GM12878 (cell line): ENCODE results near the gene SRPX2.

ENCODE experiments used
- EZH2 ChIP-seq: IDR thresholded peaks from 2 replicates; pipeline ENCODE4 v1.6.1; 2012; ENCODE audit warnings: low read depth, mild to moderate bottlenecking, control low read depth, inconsistent platforms, low read length, borderline replicate concordance; ENCODE audit not compliant: control insufficient read depth
- HCFC1 ChIP-seq: fragments of 150-350 bp; IDR thresholded peaks from 2 replicates; pipeline ENCODE4 v1.6.1; 2014; ENCODE audit warnings: low read length
- HDAC2 ChIP-seq: fragments of 200-600 bp; sonication (generic); IDR thresholded peaks from 2 replicates; pipeline ENCODE4 v1.6.1; 2017
- TCF12 ChIP-seq: IDR thresholded peaks from 2 replicates; pipeline ENCODE4 v1.6.1; 2011; ENCODE audit warnings: low read depth, mild to moderate bottlenecking, low read length
- TF ChIP-seq, protein P1 (sequence below): IDR thresholded peaks from 2 replicates; pipeline ENCODE4 v1.6.1; 2011; ENCODE audit warnings: borderline replicate concordance, low read depth, mild to moderate bottlenecking, moderate library complexity, mixed read lengths, low read length; ENCODE audit not compliant: insufficient read depth; ENCODE audit errors: extremely low read length
- TF ChIP-seq, protein P2 (sequence below): IDR thresholded peaks from 2 replicates; pipeline ENCODE4 v1.6.1; 2012; ENCODE audit warnings: mild to moderate bottlenecking, low read depth, low read length

DNA sequence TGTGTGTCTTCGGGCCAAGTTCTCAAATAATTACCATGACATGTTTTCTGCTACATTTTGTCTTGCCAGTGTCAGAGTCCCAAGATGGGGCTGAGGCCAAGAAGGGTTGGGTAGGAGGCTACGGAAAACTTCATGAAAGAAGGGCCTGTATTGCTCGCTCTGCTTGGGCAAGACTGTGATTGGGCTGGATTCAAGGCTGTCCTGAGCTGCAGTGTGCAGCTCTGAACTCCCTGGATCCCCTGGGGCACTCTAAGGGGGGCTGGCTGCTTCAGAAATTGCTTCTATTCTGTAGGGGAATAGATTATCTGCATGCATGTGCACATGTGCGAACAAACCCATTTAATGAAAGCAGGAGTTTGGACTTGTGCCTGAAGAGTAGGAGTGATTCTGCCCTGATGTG is 21.0 kb upstream of the SRPX2 start:
- TF ChIP-seq, protein P1, sequence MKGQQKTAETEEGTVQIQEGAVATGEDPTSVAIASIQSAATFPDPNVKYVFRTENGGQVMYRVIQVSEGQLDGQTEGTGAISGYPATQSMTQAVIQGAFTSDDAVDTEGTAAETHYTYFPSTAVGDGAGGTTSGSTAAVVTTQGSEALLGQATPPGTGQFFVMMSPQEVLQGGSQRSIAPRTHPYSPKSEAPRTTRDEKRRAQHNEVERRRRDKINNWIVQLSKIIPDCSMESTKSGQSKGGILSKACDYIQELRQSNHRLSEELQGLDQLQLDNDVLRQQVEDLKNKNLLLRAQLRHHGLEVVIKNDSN = no peak
- no peak for TF ChIP-seq TCF12
- TF ChIP-seq HDAC2 = no peak
- TF ChIP-seq, protein P2, sequence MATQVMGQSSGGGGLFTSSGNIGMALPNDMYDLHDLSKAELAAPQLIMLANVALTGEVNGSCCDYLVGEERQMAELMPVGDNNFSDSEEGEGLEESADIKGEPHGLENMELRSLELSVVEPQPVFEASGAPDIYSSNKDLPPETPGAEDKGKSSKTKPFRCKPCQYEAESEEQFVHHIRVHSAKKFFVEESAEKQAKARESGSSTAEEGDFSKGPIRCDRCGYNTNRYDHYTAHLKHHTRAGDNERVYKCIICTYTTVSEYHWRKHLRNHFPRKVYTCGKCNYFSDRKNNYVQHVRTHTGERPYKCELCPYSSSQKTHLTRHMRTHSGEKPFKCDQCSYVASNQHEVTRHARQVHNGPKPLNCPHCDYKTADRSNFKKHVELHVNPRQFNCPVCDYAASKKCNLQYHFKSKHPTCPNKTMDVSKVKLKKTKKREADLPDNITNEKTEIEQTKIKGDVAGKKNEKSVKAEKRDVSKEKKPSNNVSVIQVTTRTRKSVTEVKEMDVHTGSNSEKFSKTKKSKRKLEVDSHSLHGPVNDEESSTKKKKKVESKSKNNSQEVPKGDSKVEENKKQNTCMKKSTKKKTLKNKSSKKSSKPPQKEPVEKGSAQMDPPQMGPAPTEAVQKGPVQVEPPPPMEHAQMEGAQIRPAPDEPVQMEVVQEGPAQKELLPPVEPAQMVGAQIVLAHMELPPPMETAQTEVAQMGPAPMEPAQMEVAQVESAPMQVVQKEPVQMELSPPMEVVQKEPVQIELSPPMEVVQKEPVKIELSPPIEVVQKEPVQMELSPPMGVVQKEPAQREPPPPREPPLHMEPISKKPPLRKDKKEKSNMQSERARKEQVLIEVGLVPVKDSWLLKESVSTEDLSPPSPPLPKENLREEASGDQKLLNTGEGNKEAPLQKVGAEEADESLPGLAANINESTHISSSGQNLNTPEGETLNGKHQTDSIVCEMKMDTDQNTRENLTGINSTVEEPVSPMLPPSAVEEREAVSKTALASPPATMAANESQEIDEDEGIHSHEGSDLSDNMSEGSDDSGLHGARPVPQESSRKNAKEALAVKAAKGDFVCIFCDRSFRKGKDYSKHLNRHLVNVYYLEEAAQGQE = no peak
- TF ChIP-seq HCFC1 = no peak
- no peak for TF ChIP-seq EZH2
